GM12878 (cell line): Measurements from ENCODE around the gene HOATZ. TPM values are rescaled to one million over a fixed set of nuclear protein-coding genes. Genes with fewer than 3 reads are reported as not detected.

Source experiments
- ATAC-seq: fragments of 200-7000 bp; cut with Tn5 transposase; 3 replicates; pipeline ENCODE4 v1.9.1; 2020; ENCODE audit warnings: mild to moderate bottlenecking, moderate library complexity
- BruUV-seq: library from RNA; stranded (reverse); fragments of 400-500 nt; replicated peaks from 2 replicates; lab custom pipeline; 2021; lab: Mats Ljungman, UMichigan
- CTCF ChIA-PET: fragments of 300-600 bp; sonication (Branson Sonifier 250); formaldehyde crosslinking; extraction: SDS; loops from one replicate; lab custom pipeline; 2021; ENCODE audit warnings: inconsistent platforms; lab: Yijun Ruan, JAX
- POLR2A ChIA-PET: fragments of 350-600 bp; formaldehyde crosslinking; extraction: SDS; loops from one replicate; lab custom pipeline; 2021; ENCODE audit warnings: inconsistent platforms; lab: Charles Lee
- RAD21 ChIA-PET: fragments of 300-600 bp; sonication (Branson Sonifier 250); formaldehyde crosslinking; loops from one replicate; lab custom pipeline; 2023; ENCODE audit warnings: antibody characterized with exemption; ENCODE audit not compliant: unreplicated experiment; lab: Charles Lee
- SMC1A ChIA-PET: fragments of 300-600 bp; sonication (Branson Sonifier 250); formaldehyde crosslinking; loops from one replicate; lab custom pipeline; 2023; ENCODE audit not compliant: unreplicated experiment, uncharacterized antibody; lab: Charles Lee
- DNase-seq: peaks from one replicate; pipeline ENCODE4 v3.0.0-alpha.2; 2011; ENCODE audit warnings: low read depth, low spot score
- FAIRE-seq: peaks from 3 replicates; lab custom pipeline; 2011; peaks lifted over from hg19 to GRCh38; lab: Jason Lieb, UNC
- H2AFZ ChIP-seq: 2 replicates; pipeline ENCODE4 v1.6.0; 2011; ENCODE audit warnings: low read depth, low read length, control low read depth; ENCODE audit not compliant: control insufficient read depth
- H3K27ac ChIP-seq: 2 replicates; pipeline ENCODE4 v1.5.1; 2011; ENCODE audit warnings: control low read depth; ENCODE audit not compliant: control insufficient read depth, insufficient read depth
- H3K27me3 ChIP-seq, 2 experiments: replicated peaks in 1 of 2; 2 replicates each; pipeline versions ENCODE4 v1.6.0 to v1.6.1; 2011; ENCODE audit warnings: low read length in 1 of 2; ENCODE audit not compliant: control insufficient read depth in 2 of 2, insufficient read depth in 2 of 2
- H3K36me3 ChIP-seq, 2 experiments: 2 replicates each; pipeline ENCODE4 v1.5.1; 2011; ENCODE audit warnings: low read length in 1 of 2; ENCODE audit not compliant: control insufficient read depth in 2 of 2, insufficient read depth in 2 of 2
- H3K4me1 ChIP-seq: 2 replicates; pipeline ENCODE4 v1.6.1; 2011; ENCODE audit warnings: mild to moderate bottlenecking, low read length, moderate library complexity, mixed read lengths; ENCODE audit not compliant: control insufficient read depth, insufficient read depth
- H3K4me2 ChIP-seq: 2 replicates; pipeline ENCODE4 v1.6.0; 2011; ENCODE audit warnings: control low read depth; ENCODE audit not compliant: control insufficient read depth, insufficient read depth
- H3K4me3 ChIP-seq: fragments of 200-600 bp; sonication (generic); 2 replicates; pipeline ENCODE4 v1.5.1; 2016
- H3K79me2 ChIP-seq: 2 replicates; pipeline ENCODE4 v1.6.0; 2011; ENCODE audit warnings: low read length; ENCODE audit not compliant: control insufficient read depth, insufficient read depth
- H3K9ac ChIP-seq: 2 replicates; pipeline ENCODE4 v1.8.0; 2011; ENCODE audit warnings: low read length, control low read depth, mixed read lengths; ENCODE audit not compliant: control insufficient read depth, insufficient read depth
- H3K9me3 ChIP-seq: replicated peaks from 3 replicates; pipeline ENCODE4 v1.5.1; 2011; ENCODE audit warnings: mild to moderate bottlenecking, low read length; ENCODE audit not compliant: control insufficient read depth, insufficient read depth
- H4K20me1 ChIP-seq: 2 replicates; pipeline ENCODE4 v1.6.0; 2011; ENCODE audit not compliant: control insufficient read depth, insufficient read depth
- ATF7 ChIP-seq: fragments of 450-650 bp; IDR thresholded peaks from 2 replicates; pipeline ENCODE4 v1.6.1; 2016; ENCODE audit warnings: low read depth, mild to moderate bottlenecking
- BRCA1 ChIP-seq: IDR thresholded peaks from 2 replicates; pipeline ENCODE4 v1.6.1; 2011; ENCODE audit warnings: low read depth, low read length, improper control_type of control experiment
- EZH2 ChIP-seq: IDR thresholded peaks from 2 replicates; pipeline ENCODE4 v1.6.1; 2012; ENCODE audit warnings: low read depth, mild to moderate bottlenecking, control low read depth, inconsistent platforms, low read length, borderline replicate concordance; ENCODE audit not compliant: control insufficient read depth
- FOXK2 ChIP-seq: fragments of 450-650 bp; IDR thresholded peaks from 2 replicates; pipeline ENCODE4 v1.6.1; 2017; ENCODE audit warnings: mild to moderate bottlenecking, moderate library complexity
- HCFC1 ChIP-seq: fragments of 150-350 bp; IDR thresholded peaks from 2 replicates; pipeline ENCODE4 v1.6.1; 2014; ENCODE audit warnings: low read length
- IRF3 ChIP-seq: fragments of 450-650 bp; IDR thresholded peaks from 2 replicates; pipeline ENCODE4 v1.6.1; 2014; ENCODE audit warnings: mild to moderate bottlenecking
- LARP7 ChIP-seq: fragments of 450-650 bp; IDR thresholded peaks from 2 replicates; pipeline ENCODE4 v1.6.1; 2017; ENCODE audit warnings: mild to moderate bottlenecking
- NBN ChIP-seq: fragments of 450-650 bp; IDR thresholded peaks from 2 replicates; pipeline ENCODE4 v1.6.1; 2016
- NFXL1 ChIP-seq: fragments of 450-650 bp; IDR thresholded peaks from 2 replicates; pipeline ENCODE4 v1.6.1; 2017; ENCODE audit warnings: antibody characterized with exemption, mild to moderate bottlenecking, borderline replicate concordance
- PAX5 ChIP-seq: IDR thresholded peaks from 2 replicates; pipeline ENCODE4 v1.6.1; 2011; ENCODE audit warnings: low read depth, low read length, borderline replicate concordance
- RAD51 ChIP-seq: fragments of 450-650 bp; IDR thresholded peaks from 2 replicates; pipeline ENCODE4 v1.6.1; 2016; ENCODE audit warnings: moderate library complexity, mild to moderate bottlenecking, inconsistent platforms
- TAF1 ChIP-seq: IDR thresholded peaks from 2 replicates; pipeline ENCODE4 v1.6.1; 2011; ENCODE audit warnings: mild to moderate bottlenecking, low read depth, low read length, borderline replicate concordance
- WGBS: methylation state at CpG from one replicate; pipeline ENCODE4 v1.1.6; 2016; ENCODE audit warnings: low lambda C conversion rate; ENCODE audit not compliant: insufficient replicate concordance, insufficient coverage; ENCODE audit errors: missing lambda C conversion rate; 5-methylcytosine and 5-hydroxymethylcytosine counted together
- in situ Hi-C: fragments of 300-500 bp; cut with MboI; formaldehyde crosslinking; loops from 9 replicates; pipeline ENCODE4 v1.14.3; 2018; ENCODE audit warnings: mixed read lengths
- intact Hi-C: fragments of 100-400 bp; cut with micrococcal nuclease; formaldehyde crosslinking; loops from one replicate; pipeline ENCODE4 v1.14.2; 2022; ENCODE audit not compliant: unreplicated experiment
- polyA plus RNA-seq, 11 experiments: library from polyadenylated mRNA; depleted of rRNA in 4 of 11; unstranded in 6 of 11; stranded (reverse) in 5 of 11; fragments of >200 nt; fragmentation: Nextera tagmentation in 4 of 11; fragmentation: Illumina TruSeq in 1 of 11; extraction: Ambion mirVana in 4 of 11; extraction: Trizol in 1 of 11; gene quantifications; 1 replicate in 1 of 11; 2 replicates in 10 of 11; pipeline versions ENCODE4 v1.2.1 to v1.2.3, GENCODE V29; 2011 to 2016; ENCODE audit warnings: inconsistent platforms in 2 of 11, missing spikeins in 2 of 11, low read depth in 1 of 11
- total RNA-seq, 4 experiments: library from RNA; depleted of rRNA in 3 of 4; stranded (reverse); fragments of >200 nt in 3 of 4; fragmentation: Illumina TruSeq in 1 of 4; extraction: Trizol in 1 of 4; gene quantifications; 2 replicates each; pipeline versions ENCODE4 v1.2.1 to v1.2.3, GENCODE V29; 2013 to 2021
- TF ChIP-seq, protein P1 (sequence below): IDR thresholded peaks from 2 replicates; pipeline ENCODE4 v1.6.1; 2012; ENCODE audit warnings: mild to moderate bottlenecking, low read depth, low read length
- TF ChIP-seq, protein P2 (sequence below): IDR thresholded peaks from 2 replicates; pipeline ENCODE4 v1.6.1; 2012; ENCODE audit warnings: low read length, inconsistent platforms
- TF ChIP-seq, protein P3 (sequence below): IDR thresholded peaks from 2 replicates; pipeline ENCODE4 v1.6.1; 2011; ENCODE audit warnings: borderline replicate concordance, low read depth, mild to moderate bottlenecking, moderate library complexity, mixed read lengths, low read length; ENCODE audit not compliant: insufficient read depth; ENCODE audit errors: extremely low read length

The HOATZ gene
- total and polyA plus RNA-seq, 10 of the 15 experiments (the other 5 are each of a cell fraction or from before 2014, with no cell fraction given) = 0.28 TPM; not detected in 9

DNA sequence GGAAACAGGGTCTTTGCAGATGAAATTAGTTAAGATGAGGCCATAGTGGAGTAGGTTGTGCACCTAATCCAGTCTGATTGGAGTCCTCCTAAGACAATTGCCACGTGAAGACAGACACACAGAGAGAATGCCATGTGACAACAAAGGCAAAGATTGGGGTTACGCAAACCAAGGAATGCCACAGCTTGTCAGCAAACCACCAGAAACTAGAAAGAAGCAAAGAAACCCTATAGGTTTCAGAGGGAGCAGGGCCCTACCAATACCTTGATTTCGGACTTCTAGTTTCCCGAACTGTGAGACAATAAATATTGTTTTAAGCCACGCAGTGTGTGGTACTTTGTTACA is 17.8 kb downstream of the HOATZ start:
- H3K4me2 ChIP-seq = no peak overlapping the region
- RAD21 ChIA-PET = interaction anchor here (1.2 to 1.9 kb wide), 3 partner anchors 11 to 82 kb away, joined by 3 to 4 read pairs (median 4); no protein-coding TSS in a partner anchor
- peaks cover 0 to 6% of the 10 kb centered on the region in 2 experiments; a peak in 2 of 4 replicates for H3K27me3 ChIP-seq
- in situ Hi-C loops = no loop called here
- ATAC-seq (peak; percentile 7; the same call in 2 of the 3 replicates), DNase-seq (no peak), FAIRE-seq (no peak)
- H4K20me1 ChIP-seq = no peaks in the 10 kb centered on the region
- no TSS peak for BruUV-seq
- POLR2A ChIA-PET = interaction anchor here (1.2 to 1.6 kb wide), 2 partner anchors 79 to 153 kb away, joined by 3 read pairs; partner anchors contain the start of gene POU2AF1
- intact Hi-C loops = no loop called here
- CTCF ChIA-PET = interaction anchor here (1.4 to 1.5 kb wide), 2 partner anchors 12 to 25 kb away, joined by 3 to 5 read pairs; no protein-coding TSS in a partner anchor
- no peak overlapping the region for H3K4me3 ChIP-seq
- WGBS = 53% methylated on average over 5 of the region's 5 CpGs
- no peaks in the 10 kb centered on the region for H3K36me3 ChIP-seq
- no peak for TF ChIP-seq FOXK2
- no peak for TF ChIP-seq NFXL1
- TF ChIP-seq, protein P1, sequence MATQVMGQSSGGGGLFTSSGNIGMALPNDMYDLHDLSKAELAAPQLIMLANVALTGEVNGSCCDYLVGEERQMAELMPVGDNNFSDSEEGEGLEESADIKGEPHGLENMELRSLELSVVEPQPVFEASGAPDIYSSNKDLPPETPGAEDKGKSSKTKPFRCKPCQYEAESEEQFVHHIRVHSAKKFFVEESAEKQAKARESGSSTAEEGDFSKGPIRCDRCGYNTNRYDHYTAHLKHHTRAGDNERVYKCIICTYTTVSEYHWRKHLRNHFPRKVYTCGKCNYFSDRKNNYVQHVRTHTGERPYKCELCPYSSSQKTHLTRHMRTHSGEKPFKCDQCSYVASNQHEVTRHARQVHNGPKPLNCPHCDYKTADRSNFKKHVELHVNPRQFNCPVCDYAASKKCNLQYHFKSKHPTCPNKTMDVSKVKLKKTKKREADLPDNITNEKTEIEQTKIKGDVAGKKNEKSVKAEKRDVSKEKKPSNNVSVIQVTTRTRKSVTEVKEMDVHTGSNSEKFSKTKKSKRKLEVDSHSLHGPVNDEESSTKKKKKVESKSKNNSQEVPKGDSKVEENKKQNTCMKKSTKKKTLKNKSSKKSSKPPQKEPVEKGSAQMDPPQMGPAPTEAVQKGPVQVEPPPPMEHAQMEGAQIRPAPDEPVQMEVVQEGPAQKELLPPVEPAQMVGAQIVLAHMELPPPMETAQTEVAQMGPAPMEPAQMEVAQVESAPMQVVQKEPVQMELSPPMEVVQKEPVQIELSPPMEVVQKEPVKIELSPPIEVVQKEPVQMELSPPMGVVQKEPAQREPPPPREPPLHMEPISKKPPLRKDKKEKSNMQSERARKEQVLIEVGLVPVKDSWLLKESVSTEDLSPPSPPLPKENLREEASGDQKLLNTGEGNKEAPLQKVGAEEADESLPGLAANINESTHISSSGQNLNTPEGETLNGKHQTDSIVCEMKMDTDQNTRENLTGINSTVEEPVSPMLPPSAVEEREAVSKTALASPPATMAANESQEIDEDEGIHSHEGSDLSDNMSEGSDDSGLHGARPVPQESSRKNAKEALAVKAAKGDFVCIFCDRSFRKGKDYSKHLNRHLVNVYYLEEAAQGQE = no peak
- TF ChIP-seq, protein P2, sequence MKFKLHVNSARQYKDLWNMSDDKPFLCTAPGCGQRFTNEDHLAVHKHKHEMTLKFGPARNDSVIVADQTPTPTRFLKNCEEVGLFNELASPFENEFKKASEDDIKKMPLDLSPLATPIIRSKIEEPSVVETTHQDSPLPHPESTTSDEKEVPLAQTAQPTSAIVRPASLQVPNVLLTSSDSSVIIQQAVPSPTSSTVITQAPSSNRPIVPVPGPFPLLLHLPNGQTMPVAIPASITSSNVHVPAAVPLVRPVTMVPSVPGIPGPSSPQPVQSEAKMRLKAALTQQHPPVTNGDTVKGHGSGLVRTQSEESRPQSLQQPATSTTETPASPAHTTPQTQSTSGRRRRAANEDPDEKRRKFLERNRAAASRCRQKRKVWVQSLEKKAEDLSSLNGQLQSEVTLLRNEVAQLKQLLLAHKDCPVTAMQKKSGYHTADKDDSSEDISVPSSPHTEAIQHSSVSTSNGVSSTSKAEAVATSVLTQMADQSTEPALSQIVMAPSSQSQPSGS = no peak
- TF ChIP-seq BRCA1 = no peak
- no peak for TF ChIP-seq IRF3
- no peak for TF ChIP-seq HCFC1
- no peak for TF ChIP-seq PAX5
- no peak for TF ChIP-seq RAD51
- no peak for TF ChIP-seq TAF1
- no peak for TF ChIP-seq LARP7
- TF ChIP-seq, protein P3, sequence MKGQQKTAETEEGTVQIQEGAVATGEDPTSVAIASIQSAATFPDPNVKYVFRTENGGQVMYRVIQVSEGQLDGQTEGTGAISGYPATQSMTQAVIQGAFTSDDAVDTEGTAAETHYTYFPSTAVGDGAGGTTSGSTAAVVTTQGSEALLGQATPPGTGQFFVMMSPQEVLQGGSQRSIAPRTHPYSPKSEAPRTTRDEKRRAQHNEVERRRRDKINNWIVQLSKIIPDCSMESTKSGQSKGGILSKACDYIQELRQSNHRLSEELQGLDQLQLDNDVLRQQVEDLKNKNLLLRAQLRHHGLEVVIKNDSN = no peak
- no peak for TF ChIP-seq NBN
- TF ChIP-seq ATF7 = no peak
- TF ChIP-seq EZH2 = no peak
- H3K79me2 ChIP-seq = no peaks in the 10 kb centered on the region
- H3K9ac ChIP-seq = no peak overlapping the region
- no peak overlapping the region for H3K27ac ChIP-seq
- H2AFZ ChIP-seq = no peak overlapping the region
- SMC1A ChIA-PET = interaction anchor here (0.8 to 1.2 kb wide), 2 partner anchors 26 to 114 kb away, joined by 3 read pairs; no protein-coding TSS in a partner anchor
- no peaks in the 10 kb centered on the region for H3K9me3 ChIP-seq
- no peaks in the 10 kb centered on the region for H3K4me1 ChIP-seq
